ENCODE data around the gene NDNF.

Gene NDNF

DNA sequence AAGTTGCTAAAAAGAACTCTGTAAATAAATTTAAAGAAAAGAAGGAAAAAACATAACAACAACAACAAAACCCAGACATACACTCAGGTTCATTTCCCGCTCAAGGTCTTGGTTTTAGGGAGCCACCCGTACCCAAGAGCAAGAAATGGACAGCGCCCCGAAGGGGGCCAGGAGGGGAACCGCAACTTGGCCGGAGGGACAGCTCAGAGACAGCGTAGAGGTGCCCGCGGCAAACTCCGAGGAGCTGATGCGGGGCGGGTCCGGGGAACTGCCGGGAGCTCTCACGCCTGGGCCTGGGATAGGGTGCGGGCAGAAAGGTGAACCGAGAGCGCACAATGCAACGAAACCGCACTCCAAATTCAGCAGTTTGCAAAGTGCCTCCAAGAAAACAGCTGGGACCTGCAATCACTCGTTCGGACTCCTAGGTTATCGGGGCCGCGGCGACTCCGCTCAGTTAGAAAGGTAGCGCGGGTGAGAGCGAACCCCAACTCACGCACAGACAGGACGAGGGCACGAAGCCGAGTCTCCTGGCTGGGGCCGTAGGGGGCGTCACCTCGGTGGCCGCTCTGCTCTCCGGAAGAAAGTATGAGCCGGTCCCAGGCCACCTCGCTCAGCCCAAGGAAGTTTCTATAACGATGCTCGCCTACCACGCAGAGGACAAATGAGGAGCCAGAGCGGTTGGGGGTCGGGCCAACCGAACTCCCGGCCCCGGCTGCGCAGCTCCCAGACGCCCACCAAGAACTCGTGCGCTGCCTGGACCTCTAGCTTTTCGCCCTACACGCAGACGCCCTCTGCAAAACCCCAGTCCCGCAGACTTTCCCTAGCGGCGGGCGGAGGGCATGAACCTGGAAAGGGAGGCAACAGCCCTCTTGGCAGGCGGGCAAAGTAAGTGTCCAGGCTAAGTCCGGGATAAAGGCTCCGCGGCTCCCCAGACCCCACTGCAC is 1.4 kb downstream of the NDNF start:
- DNase-seq = no peak

DNA sequence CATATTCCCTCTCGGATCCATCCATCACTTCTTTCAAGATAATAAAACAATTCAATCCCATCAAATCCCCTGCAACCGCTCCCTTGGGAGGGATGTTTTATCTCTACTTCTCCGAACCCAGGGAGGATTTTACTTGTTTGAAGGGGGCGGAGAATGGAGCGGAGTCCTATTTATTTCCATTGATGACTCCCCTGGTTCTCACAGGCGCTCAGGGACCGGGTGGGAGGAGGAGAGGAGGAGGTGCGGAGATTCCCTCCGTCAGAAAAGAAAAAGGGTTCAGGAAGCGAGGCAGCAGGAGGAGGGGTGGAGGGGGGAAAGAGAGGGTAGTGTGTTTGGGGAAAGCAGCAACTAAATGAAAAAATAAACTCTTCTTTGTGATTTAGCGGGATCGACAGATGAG is 2.1 kb downstream of the NDNF start:
- DNase-seq = no peak

DNA sequence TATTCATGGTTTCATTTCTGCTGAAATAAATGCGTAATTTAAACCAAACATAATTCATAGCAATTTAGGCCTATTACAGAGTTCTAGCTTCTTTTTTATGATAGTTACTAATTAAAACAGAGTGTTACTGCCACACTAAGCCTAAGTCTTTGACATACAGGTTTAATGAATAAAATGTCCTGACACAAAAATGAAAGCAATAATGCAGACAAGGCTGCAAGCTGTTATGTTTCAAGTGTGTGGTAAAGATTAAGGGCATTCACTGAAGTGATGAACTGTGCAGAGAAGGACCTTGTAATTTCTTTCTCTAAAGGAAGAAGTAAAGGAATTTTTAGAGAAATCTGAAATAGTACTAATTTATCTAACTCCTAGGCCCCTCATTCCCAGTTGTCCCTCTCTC is 2.9 kb downstream of the NDNF start:
- DNase-seq = no peak

DNA sequence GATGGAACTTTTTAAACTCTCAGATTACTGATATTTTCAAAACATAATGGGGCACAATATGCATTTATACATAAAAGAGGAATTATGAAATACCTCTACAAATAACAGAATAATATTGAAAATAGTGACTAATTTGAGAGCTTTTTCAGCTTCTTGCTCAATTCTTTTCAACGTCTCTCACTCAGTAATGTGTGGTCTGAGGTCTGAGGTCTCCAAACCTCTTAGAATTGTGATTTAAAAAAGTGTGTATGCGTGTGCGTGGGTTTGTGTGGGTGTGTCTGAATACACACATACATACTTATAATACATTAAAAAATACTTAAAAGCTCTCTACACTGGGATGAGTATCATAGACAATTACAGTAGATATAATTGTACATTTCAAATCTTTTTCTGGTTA is 7.9 kb downstream of the NDNF start:
- no peak for DNase-seq

DNA sequence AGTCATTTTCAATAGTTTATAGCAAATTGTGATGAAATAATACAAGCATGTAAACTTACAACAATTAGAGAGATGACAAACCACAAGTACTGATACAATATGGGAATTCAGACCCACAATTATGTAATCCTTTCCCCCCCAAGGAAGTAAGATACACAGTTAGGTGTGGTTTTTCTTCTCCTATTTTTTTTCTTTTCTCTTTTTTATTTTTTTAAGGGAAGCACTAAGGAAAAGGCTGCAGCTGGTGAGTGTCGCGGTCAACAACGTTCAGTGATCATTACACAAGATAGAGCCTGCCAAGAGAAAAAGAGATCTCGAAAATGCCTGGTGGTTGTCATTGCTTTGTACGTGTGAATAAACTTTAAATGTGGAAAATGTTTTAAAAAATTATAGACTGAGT is 9.8 kb downstream of the NDNF start:
- no peak for DNase-seq

DNA sequence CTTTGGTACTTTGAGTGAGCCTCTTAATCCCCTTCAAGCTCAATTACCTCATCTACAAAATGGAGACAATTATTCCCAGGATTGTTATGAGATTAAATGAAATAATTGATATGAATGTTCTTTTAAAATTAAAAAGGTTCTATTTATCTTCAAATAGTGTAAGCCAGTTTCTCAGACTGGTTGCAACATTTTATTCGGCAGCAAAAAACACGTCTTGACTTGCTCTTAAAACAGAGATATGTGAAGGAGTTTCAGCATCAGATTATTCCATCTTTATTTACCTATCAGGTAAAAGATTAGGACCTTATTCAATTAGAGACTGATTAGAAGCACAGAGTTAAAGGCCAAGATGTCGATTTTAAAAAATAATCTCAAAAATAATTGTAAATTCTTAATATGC is 10.5 kb downstream of the NDNF start:
- DNase-seq = no peak

DNA sequence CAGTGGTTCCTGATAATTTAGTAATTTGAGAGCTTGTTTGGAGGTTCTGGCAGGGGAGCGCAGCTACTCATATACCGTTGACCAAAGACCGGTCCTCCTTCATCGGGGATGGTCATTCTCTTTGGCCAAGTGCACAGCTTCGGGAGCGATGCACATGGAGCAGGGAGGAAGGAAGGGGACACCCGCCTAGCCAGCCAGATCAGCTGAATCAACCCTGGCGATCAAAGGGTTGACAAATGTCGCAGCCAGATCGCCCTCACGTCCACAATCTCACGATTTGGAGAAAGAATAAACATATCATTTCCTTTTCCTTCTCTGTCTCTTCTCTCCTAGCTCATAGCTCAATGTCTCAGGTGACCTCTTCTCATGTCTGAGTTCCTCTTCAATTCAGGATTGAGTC is 11.1 kb downstream of the NDNF start:
- DNase-seq = no peak

DNA sequence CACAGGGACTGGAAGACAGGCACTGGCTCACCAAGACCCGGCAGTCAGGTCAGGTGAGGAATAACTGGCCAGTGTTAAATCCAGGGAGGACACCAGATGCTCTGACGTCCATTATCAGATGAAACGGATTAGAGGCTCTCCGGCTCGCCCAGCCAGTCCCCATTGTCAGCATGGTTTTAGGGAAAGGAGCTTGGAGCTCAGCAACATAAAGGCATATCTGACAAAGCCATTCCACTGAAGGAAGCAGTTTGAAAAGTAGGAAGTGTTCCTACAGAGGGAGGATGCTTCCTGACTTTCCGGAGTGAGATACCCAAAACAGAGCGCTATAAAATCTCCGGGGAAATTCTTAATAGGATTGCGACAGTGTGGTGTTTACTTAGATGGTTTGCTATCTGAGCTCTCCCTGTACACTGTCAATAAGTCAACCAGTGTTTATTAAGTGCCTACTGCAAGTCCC is 14.8 kb downstream of the NDNF start:
- no peak for DNase-seq

DNA sequence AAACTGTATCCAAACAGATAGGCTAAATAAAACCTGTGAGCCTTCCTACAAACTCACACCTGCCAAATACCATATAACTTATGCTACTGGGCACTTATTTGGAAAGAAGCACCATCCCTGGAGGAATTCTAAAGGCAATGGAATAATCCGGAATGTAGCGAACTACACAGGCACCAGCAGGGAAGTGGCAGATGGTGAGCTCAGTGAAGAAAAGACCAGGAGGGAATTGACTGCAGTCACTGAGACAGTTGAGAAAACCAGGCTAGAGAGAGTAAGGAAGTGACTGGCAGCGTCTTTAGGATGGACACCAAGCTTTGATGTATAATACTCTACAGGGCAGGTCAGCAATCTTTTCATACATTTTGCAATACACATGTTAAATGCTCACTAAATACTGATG is 16.3 kb downstream of the NDNF start:
- no peak for DNase-seq

DNA sequence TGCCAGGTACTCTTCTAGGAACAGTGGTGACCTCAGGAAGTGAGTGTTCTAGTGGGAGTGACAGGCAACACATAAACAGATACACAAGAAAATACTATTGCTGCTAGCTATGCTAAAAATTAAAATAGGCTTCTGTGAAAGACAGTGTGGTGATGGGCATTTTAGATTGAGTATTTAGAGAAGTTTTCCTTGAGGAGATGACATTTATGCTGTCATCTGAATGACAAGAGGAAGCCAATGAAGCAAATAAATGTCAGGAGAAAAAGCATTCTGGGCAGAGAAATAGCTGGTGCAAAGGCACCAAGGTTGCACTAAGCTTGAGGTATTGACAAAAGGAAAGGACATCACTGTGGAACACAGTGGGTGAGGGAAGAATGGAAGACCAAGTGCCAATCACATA is 18.0 kb downstream of the NDNF start:
- DNase-seq = no peak

DNA sequence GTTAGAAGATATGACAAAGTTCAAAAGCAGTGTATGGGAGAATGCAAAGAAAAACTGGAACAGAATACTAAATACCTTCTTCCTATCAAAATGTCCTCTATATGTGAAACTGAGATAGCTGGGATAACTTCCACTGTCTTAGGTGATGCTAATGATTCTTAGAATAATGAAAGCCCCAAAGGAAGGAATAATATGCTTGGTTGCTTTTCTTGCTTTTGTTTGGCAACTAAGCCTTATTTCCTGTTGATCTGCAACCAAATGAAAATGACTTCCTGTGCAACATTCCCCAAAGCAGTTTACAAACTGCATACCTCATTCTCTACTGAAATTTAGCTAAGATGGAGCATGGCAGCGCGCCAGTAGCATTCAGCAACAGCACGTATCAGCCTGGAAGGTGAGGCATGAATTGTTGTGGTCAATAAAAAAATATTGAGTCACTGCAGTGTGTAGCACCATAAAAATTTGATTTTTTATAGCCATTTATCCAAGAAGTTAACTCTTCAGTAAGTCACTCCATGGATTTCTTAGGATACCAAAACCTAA is 18.7 kb downstream of the NDNF start:
- no peak for DNase-seq

DNA sequence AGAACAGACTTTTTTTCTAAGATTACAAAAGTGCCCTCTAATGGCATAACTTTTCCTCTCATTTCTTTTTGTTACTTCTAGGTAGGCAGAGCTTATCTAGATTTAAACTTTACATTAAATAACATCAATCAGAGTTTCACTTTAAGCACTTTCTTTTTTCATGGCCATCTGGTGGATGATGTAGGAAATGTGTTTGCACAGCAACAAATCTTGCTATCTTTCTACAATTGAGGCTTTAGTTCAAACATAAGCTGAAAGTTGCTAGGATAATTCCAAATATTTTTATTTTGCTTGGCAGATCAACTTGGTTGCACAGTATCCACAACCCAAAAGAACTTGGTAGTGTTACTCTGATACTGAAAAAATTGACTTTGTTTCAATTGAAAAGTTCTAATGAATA is 22.0 kb downstream of the NDNF start:
- DNase-seq = no peak

DNA sequence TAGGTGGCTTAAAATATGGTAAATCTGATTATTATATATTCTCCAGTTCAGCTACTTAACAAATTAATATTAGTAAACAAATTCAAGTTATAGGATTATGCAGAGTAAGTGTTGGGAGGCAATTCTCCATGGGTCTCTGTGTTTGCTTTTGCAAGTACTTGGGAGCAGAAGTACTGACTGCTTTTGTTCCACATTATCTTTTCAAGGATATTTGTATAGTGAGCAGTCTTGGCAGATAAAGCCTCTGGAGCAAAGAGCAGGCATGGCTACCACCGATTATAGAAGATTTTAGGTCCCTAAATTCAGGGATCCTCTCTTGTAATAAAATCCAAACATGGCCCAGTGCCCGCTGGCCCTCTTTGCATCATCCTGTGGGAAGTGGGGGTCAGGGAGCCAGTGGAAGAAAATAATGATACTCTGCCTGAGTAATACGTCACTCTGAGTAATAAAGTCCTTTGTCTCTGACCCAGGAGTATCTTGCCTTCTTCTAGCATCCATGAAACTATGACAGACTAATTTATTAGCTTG is 23.2 kb downstream of the NDNF start:
- DNase-seq = no peak

DNA sequence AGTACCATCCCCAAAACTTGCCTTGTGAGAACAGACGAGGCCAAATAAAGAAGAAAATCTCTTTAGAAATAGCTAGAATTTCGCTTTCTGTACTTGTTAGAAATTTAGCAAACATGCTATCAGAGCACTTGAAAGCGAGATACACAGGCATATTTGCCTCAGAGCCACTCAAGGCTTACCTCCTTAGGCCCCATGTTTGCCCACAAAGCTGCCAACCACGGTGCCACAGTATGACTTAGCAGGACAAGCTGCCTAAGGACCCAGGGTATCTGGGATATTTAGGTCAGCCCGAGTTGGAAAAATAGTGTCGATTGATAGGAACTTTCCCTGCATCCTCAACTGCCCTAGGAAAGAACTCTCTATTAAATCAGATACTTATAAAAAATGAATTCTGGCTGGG is 24.2 kb downstream of the NDNF start:
- DNase-seq = no peak

DNA sequence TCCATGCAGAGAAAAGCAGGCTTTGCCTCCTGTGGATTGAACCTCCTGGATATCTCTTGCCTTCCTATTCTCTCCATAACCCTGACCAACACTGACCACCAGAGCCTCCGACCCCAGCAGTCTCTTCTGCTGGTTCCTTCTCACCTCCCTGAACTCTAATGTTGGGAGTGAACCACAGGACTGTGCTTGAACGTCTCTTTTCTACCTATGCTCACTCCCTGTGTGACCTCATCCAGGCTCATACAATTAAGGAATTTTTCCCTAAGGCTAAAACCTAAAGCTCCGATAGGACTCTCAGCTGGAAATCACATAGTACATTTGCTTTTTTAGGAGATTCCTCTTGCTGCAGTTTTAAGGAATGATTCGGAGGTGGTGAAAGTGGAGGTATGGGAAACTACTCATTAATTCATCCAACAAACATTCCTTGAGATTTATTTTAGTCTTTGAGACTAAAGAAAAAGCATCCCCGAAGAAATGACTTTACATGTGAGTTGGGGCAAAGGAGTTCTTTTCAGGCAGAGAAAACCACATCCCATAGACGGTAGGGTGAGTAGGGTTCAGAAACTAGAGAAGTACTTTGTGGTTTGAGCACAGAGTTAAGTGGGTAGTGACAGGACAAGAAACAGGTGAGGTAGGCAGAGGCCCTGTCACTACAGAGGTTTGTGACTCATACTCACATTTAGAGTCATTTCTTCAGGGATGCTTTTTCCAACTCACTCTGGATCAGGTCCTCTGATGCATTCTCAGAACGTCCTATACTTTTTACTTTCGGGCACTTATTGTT is 30.8 kb downstream of the NDNF start:
- DNase-seq = no peak

DNA sequence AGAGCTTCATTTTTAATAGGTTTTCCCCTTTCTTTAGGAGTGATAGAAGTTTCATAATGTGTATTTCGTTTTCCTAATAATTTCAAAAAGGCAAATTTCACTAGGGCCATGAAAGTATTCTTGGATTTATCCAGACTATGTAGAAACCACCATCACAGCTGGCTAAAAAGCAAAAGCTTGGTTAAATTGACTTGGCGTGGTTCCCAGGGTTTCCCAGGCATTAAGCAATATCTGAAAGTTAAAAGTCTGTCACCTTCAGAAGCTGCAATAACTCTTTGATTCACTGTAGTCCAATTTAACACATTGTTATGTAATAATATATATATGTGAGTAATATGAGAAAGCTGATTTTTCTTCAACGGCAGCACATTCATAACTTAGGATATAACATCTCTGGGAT is 38.3 kb downstream of the NDNF start:
- no peak for DNase-seq

DNA sequence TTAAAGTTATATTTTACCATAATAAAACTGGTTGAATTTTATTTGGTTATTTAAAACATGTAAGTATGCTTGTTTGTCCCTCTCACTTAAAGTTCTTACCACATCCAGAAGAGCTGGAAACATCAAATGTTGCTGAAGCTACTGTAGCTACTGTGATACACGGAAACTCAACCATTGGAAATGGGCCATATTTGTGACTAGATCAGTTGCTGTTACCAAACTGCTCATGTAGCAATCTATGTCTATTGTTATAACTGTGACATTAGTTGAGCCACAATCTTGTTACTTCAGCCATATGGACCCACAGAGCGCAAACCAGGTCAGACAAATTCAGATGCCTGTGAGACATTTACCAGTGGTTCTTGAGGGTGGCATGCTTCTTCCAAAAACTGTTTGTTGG is 41.6 kb downstream of the NDNF start:
- DNase-seq = no peak

DNA sequence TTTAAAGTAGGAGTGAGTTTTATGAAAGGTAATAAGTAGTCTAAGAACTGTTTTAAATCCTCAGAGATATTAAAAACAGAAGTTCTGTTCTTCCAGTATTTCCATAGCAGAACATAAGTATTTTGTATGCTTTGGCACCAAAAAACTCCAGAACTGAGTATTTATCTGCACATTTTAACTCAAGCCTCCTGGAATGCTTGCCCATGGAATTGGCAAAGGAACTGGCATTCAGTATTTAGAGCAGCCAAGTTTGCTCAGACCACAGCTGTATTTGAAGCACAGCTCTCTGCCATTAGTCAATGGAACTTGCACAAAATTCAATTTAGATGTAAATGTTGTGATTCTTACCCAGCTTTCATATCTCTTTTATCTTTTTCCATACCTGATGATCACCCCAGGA is 42.2 kb downstream of the NDNF start:
- no peak for DNase-seq

DNA sequence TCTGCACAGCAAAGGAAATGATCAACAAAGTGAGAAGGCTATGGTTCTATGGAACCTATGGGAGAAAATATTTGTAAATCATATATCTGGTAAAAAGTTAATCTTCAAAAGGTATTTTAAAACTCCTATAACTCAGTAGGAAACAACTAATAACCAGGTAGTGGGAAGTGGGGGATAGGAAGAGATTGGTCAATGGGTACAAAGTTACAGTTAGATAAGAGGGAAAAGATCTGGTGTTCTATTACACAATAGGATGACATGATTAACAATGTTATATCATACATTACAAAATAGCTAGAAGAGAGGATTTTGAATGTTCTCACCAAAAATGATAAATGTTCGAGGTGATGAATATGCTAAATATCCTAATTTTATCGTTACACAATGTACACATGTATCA is 46.3 kb downstream of the NDNF start:
- no peak for DNase-seq

DNA sequence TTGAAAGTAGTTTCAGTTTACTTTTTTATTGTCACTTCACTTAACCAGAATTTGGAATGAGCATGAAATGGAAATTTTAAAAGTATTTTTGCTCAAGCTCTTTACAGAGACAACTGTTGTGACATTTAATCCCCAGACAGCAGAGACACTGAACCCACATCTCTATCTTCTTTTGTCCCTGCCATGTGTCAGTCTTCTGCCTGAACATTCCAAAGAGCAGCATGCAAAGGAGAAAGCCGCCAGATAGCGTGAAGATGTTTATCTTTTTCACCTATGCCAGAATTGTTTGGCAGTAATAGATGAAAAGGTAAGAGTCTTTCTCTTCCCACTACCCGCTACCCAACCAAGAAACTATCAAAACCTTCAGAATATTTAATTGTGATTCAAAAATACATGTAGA is 46.8 kb downstream of the NDNF start:
- no peak for DNase-seq

DNA sequence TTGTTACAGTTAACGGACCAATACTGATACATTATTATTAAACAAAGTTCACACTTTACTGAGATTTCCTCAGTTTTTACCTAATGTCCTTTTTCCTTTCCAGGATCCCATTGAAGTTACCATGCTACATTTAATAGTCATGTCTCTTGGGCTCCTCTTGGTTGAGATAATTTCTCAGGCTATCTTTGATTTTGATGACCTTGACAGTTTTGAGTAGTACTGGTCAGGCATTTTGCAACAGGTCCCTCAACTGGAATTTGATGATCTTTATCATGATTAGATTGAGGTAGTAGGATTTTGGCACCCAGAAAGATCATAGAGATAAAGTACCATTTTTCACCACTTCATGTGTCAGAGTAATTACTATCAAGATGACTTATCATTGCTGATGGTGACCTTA is 53.8 kb downstream of the NDNF start:
- DNase-seq = no peak

DNA sequence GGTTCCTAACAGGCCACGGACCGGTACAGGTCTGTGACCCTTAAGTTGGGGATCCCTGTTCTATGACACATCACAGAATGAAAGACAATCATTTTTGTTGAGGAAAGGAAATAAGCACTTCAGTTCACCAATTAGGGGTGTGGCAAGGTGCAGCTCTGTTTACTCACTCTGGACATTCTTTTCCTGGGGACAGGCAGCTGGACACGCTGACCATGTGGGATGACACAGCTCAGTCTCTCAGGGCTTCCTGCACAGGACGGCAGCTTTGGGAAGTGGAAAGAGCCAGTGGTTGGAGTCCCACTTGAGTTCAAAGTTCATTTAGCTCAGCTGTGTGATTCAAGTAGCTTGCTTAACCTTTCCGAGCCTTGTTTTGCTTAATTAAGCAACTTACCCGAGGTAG is 55.7 kb downstream of the NDNF start:
- DNase-seq = no peak

DNA sequence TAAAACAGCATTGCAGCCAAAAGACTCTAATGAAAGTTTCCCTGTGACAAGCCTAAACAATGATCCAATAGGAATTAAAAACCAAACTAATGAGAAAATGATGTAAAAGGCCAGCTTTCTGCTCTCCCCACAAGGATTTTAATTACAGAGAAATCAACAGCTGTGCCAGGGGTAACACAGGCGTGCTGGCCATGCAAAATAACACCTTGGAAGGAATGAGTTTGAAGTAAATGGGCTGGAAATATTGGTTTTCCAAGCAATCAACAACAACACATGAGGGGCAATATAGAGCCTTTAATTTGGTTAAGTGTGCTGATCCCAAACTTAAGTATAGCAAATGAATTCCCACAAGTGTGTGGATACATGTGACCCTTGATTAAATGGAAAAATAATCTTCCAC is 56.9 kb downstream of the NDNF start:
- DNase-seq = no peak

DNA sequence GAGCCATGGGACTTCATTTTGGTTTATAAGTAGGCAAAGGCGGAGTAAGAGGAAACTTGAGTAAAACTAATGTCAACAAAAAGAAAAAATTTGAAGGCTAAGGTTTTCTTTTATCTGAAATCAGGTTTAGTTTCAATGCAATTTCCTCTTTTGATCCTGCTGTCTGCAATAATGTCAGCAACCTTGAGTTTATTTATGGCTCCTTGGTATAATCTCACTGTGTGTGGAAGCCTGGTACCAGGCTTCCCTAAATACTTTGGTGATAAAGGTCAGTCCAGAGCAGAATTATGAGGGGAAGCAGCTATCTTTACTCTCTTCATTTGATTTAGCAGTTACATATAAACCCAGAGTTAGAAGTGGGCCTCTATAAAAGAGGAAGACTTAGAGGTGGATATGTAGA is 57.8 kb downstream of the NDNF start:
- DNase-seq = no peak

Measured in activated gamma-delta T cell (primary cell).